GM19240 (cell line): ENCODE data around the gene NCDN.

Experiments used
- DNase-seq: peaks from one replicate; pipeline ENCODE4 v3.0.0; 2011; ENCODE audit warnings: low spot score; ENCODE audit not compliant: insufficient read length

Gene NCDN

DNA sequence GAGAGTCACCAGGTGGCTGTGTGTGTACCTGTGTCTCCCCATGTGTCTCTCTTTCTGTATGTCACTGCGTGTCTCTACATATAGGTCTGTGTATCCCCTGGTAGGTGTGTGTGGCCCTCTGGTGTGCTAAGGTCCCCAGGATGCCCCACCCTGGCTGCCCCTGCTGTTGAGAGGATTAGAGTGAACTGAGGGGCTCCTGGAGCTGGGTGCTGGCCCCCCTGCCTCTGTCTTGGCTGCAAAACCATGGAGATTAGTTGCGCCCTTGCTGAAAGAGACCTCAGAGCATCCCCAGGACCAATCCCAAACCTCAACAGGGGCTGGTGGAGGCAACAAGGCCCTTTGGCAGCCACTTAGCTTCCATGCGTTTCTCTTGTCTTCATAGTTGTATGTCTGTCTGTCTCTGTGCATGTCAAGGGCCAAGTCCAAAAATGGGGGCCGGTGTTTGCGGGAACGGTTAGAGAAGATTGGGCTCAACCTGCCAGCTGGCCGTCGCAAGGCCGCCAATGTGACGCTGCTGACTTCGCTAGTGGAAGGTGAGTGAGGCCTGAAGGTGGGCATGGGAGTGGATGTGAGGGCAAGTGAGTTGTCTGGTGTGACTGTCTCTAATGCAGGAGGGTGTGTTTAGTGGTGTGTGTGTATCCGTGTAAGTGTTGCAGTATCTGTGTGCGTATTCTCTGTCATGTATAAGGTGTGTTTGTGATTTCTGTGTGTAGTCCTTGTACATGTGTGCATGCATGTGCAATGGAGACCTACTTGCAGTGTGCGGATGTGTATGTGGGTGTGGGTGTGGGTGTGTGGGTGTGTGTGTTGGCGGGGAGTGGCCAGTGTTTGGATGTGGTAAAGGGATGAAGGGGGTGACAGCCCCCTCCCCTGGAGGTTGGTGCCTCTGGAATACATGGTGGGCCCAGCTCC, 32.2 kb downstream of the NCDN start:
- no peak for DNase-seq

DNA sequence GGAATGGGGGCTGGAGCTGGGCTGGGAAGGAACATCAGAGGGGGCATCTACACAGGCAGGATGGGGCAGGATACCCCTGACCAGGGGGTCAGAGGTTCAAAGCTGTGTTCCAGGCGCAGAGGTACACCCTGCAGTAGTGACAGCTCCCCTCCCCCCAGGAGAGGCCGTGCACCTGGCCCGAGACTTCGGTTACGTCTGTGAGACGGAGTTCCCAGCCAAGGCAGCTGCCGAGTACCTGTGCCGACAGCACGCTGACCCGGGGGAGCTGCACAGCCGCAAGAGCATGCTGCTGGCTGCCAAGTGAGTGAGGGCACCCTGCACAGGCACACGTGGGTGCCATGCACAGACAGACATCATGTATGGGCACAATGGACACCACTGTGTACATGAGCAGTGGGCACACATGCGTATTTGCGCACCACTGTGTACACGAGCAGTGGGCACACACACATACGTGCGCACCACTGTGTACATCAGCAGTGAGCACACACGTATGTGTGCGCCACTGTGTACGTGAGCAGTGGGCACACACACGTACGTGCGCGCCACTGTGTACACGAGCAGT, 33.0 kb downstream of the NCDN start:
- no peak for DNase-seq

DNA sequence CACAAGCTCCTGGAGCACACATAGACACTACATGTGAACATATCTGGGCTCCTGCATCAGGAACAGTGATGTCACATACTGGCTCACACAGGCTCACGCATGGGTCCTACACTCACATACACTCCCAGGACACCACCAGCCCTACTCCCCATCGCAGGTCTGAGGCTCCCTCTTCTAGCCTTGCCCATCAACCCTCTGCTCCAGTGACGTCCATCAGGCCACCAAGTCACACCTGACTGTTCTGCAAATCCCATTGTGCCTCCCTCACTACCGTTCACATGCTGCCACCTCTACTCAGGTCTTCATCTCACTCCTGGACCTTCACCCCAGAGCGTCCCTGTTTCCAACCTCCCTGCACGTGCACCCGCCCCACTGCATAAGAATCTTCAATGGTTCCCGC, 33.6 kb downstream of the NCDN start:
- no peak for DNase-seq

DNA sequence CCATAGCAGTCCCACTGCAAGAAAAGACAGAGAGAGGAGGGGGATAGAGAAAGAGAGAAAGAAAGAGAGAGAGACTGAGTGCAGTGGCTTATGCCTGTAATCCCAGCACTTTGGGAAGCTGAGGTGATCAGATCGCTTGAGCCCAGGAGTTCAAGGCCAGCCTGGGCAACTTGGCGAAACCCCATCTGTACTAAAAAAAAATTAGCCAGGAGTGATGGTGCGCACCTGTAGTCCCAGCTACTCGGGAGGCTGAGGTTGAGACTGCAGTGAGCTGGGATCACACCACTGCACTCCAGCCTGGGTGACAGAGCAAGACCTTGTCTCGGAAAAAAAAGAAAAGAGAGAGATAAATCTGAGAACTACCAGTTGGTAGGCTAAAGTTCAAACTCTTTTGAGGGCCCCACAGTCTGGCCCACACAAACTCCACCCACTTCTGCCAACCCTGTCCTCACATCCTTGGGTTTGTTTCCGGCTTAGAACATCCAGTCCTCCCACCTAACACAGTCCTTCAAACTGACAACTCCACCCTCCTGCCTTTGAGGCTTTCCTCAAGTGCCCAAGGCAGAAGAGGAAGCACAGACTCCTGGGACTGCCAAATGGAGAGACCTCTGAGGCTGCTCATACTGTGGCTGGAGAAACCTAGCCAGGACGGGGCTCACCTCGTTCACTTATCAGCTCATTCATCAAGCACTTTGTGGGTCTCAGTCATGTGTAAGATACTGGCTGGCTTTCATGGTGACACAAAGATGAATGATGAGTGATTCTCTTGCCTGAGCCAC, 35.6 kb downstream of the NCDN start:
- DNase-seq = no peak

DNA sequence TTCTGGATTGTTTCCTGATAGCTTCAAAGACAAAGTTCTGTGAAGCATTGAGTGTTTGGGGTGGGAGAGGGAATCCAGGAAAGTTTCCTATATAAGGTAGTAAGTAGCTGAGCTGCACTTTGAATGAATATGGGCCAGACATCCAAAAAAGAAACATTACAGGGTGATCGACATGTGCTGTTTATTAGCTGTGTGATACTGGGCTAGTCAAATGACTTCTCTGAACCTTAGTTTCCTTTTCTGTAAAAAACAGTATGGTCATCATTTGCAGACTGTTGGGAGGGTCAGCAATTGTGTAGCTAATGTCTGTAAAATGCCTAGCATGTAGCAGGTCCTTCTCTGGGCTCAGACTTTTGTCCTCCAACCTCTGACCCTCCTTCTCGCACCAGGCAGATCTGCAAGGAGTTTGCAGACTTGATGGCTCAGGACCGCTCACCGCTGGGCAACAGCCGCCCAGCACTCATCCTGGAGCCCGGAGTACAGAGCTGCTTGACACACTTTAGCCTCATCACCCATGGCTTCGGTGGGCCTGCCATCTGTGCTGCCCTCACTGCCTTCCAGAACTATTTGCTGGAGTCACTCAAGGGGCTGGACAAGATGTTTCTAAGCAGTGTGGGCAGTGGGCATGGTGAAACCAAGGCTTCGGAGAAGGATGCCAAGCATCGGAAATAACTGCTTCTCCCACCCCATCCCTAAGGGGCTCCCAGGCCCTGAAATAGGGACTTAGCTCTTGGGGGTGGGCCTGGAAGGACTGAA, 36.6 kb downstream of the NCDN start:
- no peak for DNase-seq

DNA sequence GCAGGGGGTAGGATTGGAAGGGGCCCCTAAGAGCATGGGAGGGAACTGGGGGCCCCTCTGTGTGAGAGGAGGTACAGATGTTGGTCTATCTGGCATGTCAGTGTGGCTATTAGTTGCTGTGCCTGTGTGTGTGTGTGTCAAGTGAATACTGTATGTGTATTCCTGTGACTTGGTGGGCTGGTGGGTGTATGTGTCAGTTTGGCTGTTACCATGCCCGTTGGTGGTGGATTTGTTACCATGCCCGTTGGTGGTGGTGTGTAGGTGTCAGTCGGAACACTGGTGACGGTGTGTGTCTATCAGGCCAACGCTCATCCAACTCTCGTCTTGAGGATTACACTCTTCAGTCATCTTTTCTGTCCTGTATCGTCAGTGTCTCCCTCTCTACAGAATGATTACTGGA, 38.1 kb downstream of the NCDN start:
- no peak for DNase-seq

DNA sequence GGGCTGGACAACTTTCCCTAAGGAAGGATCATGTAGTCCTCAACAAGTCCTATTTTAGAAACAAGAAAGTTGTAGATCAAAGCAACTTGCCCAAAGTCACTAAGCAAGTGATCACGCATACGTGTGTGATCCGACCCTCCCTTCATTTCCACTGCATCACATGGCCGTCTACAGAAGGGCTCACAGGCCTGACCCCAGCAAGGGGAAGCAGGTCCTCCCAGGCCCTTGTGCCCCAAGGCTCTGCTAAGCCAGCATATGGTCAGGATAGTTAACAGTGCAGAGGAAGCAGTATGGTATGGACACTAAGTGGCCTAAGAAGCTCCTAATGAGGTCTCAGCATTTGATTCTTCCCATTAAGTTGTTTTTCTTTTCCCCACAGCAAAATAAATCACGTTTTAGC, 40.3 kb downstream of the NCDN start:
- DNase-seq = no peak

DNA sequence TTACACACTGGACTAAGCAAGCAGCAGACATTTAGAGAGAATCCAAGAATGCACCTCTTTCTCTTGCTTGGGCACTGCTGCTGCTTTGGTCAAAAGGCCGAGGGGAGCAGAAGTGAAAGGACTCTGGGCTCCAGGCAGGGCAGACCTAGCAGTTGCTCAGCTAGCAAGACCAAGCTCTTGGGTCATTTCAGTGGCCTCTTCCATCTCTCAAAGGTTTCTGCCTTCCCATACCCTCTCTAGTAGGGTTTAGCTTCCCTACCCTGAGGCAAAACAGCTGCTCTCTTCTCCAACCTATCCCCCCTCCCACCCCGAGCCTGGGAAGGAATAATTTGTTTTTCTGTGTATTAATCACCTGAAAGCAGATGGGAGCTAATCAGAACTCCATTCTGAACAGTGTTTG, 41.3 kb downstream of the NCDN start:
- no peak for DNase-seq

DNA sequence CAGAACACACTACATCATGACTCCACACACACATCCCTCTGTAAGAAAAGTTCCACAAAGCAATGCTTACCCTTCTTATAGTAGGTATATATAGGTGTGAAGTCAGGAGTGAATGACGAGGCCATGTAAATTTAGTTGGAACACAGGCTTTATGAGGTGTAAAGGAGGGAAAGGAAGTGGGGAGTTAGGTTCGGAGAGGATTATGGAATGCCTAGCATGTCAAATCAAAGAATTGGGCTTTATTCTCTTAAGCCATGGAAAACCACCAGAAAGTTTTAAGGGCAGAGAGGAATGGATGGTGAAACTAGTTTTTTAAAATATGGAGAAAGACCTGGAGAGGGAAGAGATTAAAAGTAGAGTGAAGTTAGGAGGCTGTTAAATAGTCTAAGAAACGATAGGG, 41.8 kb downstream of the NCDN start:
- no peak for DNase-seq

DNA sequence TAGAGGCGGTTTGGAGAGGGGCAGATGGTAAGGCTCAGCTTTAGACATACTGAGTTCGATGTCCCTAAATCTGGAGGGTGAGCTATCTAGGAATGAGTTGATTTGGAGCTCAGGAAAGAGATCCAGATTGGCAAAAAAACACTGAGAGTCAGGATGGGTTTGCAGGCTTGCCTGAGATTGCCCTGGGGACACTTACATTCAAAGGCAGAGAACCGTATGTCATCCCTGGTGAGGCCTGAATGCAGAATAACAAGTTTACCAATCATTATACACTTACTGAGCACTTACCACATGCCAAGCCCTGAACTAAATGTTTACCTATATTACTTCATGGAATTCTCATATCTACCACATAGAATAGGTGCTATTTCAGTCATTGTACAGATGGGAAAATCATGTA, 43.0 kb downstream of the NCDN start:
- no peak for DNase-seq

DNA sequence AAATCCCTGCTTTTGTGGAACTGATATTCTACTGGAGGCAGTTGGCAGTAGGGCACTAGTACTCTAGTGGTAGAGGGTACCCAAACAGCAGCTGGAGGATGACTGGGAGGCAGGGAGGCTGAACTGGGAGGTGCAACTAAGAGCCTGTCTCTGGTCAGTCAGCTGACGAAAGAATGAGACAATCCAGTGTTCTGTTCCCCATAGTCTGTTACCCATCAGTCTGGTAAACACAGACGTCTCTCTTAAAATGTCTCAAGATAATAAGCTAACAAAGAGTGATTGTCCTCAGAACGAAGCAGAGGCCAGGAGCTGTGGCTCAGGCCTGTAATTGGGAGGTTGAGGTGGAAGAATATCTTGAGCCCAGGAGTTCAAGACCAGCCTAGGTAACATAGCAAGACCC, 45.9 kb downstream of the NCDN start:
- DNase-seq = no peak

DNA sequence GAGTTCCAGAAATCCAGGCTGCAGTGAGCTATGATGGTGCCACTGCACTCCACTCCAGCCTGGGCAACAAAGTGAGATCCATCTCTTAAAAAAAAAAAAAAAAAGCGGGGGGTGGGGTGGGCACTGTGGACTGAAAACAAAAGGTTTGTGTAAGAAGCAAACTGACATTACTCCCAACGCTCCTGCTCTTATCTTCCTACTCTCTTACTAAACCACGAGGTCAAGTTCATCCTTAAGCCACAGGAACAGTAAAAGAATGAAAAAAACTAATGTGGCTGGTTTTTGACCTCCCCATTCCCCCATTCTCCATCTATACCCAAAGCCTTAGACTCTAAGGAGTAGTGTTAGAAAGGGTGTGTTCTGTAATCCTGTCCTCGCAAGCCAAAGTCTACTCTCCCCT, 46.3 kb downstream of the NCDN start:
- no peak for DNase-seq

DNA sequence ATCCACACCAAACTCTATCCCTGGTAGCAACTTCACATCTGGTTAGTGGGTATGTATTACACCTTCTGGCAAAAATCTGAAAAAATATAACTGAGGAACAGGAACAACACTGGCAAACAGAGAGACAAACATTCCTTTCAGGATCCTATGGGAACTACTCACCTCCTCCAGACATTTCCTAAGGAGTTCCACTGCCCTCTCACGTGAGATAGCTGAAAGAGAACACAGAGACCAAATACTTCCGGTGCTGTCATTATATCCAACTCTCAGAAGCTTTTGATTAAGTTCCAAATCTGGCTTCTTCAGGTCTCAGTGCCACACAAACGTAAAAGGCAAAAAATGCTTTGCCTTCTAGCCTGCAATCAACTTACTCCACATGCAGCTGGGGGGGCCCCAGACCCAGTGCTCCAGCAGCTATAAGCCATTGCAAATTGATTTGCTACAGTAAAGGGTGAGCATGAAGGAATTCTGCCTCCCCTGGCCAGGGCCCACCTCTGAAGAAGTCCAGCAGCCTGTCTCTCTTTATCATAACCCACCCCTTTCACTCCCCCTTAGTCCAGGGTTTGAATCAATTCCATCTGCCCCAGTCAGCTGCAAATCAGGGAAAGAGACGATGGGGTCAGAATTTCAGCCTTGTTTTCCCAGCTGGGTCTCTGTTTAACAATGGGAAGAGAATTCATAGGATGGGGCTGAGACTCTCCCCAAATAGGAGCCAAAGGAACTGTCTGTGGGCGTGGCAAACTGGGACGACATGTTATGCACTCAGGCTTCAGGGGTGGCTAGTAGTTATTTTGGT, 47.7 kb downstream of the NCDN start:
- DNase-seq = no peak

DNA sequence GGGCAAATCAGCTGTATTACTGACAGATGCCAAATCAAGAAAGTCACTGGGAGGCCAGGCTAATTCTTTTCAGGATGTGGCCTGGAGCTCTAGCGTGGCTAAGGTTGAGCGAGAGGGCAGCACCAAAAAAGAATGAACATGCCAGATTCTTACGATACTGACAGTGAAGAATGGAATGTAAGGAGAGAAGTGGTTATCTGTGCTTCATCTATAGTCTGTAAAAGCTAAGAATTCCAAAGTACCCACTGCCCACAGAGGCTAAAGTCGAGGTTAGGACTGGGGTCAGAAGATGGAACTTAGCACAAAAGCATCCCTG, 48.2 kb downstream of the NCDN start:
- no peak for DNase-seq

DNA sequence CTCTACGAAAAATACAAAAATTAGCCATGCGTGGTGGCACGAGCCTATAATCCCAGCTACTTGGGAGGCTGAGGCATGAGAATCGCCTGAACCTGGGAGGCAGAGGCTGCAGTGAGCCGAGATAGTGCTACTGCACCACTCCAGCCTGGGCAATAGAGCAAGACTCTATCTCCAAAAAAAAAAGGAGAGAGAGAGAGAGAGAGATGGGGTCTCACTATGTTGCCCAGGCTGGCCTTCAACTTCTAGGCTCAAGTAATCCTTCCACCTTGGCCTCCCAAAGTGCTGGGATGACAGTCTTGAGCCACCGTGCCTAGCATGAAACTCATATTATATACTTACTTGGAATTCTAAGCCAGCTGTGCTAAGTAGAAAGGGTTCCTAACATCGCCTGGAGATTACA, 54.1 kb downstream of the NCDN start:
- no peak for DNase-seq

DNA sequence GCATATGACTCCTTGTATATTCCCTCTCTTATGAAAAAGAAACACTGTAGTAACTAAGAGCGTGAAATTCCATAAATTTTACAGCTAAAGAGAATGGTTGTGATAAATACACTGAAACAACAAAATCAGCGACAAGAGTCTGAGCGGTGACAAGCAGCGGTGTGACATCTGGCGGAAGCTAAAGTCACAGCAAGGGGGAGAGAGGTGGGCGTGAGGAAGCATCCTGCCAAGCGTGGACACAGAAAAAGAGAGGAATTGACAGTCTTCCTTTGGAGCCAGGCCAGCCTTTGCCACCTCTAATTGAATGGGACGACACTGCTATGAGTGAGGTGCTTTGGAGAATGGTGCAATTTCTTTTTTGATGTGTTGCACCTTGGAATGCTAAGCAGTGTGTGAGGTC, 57.8 kb downstream of the NCDN start:
- DNase-seq = no peak
